ENCODE results near the gene RMI2. TPM values are rescaled to one million over a fixed set of nuclear protein-coding genes. Genes with fewer than 3 reads are reported as not detected.
"Not testable (repeated sequence)": the region's sequence is repeated elsewhere in the genome, so short reads cannot be mapped to it uniquely, and the experiment has no call there.

RMI2 gene
- total RNA-seq, 1 donor from 2014 or later, result 0.43 TPM

- no peak for DNase-seq (ENCODE audit: low spot score)
- intact Hi-C loops (cut with DNase I), result loop anchor here (5.0 kb wide), 1 partner anchor 92 kb away; the partner anchor contains the start of gene SOCS1
Observed at GRCh38 chr16:11348737-11349598, 3.7 kb downstream of the RMI2 start.

DNA sequence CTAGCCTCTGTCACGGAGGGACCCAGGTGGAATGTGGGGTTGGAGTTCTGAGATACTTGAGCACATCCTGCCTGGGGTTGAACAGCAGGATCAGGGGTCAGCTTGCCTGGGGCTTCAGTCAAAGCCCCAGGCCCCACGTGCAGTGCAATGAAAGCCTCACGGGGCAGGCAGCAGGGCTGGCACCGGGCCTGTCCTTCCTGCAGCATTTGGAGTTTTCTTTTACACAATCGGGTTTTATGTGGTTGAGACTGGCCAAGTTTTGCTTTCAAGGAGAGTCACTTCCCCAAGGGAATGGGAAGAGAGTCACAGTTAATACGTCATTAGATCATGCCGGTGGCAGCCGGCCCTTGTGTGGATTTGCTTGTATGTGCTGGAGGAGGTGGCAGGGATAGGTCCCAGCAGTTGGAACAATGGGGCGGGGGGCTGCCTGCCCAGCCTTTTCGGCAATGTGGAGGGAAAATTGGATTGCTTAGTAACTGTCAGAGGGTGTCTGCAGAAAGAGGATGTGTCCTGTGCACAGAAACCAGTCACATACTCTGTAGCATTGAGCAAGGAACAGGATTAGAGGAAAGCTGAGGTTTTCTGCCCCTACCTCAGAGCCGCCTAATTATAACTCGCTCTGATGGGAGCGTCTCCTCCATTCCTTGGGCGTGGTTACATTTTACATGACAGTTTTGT lies 4.5 kb downstream of the RMI2 start:
- no peak for DNase-seq (ENCODE audit: low spot score)
- intact Hi-C loops (cut with DNase I), result loop anchor here (5.0 kb wide), 1 partner anchor 92 kb away; the partner anchor contains the start of gene SOCS1

DNA sequence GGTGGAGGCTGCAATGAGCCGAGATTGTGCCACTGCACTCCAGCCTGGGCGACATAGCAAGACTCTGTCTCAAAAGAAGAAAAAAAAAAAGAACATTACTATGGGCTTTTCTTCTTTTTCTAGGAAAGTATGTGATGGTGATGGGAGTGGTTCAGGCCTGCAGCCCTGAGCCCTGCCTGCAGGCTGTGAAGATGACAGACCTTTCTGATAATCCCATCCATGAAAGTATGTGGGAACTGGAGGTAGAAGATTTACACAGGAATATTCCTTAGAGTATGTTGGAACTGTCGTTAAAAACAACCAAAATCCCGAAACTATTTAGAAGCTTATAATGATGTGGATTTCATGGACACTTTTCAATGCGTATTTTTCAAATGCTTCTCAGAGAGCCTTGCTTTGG lies 5.3 kb downstream of the RMI2 start:
- intact Hi-C loops (cut with DNase I), result no loop called here
- no peak for DNase-seq (ENCODE audit: low spot score)

DNA sequence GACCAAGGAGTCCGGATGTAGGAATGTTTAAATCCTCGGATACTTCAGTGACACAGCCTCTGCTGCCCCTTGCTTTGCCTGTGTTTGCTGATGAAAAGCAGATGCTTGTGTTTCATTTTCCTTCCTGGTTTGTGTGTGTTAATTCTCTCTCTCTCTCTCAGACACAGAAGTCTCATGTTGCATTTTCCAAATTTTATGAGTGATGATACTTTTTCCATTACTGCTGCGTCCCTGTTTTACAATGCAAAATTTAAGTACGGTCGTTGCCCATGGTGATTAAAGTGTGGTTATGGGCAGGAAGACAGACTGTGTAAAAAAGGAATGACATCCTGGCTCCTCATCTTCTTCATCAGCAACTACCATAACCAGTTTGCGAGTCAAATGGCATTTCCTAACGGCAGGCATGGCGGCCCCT lies 5.7 kb downstream of the RMI2 start:
- intact Hi-C loops (cut with DNase I), result no loop called here
- DNase-seq (ENCODE audit: low spot score), result no peak

DNA sequence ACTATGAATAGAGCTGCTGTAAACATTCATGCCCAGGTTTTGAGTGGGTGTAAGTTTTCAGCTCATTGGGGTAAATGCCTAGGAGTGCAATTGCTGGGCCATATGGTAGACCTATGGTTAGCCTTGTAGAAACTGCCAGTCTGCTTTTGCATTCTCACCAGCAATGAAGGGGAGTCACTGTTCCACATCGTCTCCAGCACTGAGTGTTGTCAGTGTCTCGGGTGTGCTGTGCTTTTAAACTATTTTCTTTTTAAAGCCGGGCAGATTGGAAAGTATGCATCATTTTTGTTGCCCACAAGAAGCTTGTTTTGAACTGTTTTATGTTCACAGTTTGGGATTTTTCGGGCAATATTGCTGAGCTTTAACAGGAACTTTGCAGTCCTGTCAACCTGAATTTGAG lies 7.9 kb downstream of the RMI2 start:
- intact Hi-C loops (cut with DNase I), result no loop called here
- no peak for DNase-seq (ENCODE audit: low spot score)

- DNase-seq (ENCODE audit: low spot score), result peak; percentile 7
- intact Hi-C loops (cut with DNase I), result no loop called here
Observed at GRCh38 chr16:11354407-11354732, 9.1 kb downstream of the RMI2 start.

DNA sequence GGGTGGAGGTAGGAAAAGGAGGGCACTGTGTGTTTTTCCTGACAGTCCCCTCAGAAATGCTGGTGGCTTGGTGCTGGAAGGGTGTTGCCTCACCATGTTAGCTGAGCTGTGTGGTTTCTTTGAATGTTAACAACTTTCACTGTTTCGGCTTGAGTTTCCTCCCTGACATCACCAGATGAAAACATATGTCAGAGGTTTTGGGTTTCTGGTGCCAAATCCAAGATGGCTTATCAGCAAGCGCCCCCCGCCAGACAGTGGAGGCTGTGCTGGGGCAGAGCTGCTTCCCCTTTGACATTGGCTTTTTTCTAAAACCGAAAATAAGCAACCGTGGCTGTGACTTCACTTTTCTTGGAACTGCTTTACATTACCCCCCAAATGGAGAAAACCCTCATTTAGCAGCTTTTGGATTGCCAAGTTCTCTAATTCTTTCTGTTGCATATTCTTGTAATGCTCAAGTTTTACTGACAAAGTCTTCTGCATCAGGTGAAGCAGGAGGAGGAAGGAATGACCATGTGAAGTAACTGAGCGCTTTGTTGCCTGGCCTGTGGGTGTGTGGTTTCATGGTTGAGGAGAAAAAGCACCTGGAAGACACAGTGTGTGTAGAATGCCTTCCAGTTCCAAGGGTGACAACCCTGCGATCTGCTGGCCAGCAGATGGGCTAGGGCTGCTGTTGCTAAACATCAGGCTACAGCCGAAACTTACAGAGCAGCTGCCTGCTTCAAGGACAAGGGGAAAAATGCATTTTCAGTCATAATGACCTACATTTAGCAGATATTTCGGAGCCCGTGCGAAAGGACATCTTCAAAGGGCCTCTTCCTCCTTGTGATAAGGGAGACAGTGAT lies 9.7 kb downstream of the RMI2 start:
- peak; percentile 72 for DNase-seq (ENCODE audit: low spot score)
- intact Hi-C loops (cut with DNase I), result no loop called here

DNA sequence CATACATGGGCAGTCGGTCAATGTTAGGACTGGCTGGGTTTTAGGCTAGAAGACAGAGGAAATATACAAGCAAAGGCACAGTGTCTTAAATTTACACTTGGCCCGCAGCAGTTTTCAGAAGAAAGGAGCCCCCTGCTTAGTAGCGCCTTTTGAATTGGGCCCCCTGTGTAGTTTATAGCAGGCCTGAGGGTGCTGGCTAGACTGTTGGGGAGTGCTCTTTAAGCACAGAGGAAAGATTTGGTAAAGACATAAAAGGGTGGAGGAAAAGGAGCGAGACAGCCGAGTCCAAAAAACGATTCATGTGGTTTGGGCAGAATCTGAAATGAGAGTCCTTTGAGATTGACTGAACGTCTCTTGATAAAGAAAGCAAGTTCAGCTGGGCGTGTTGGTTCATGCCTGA lies 10.6 kb downstream of the RMI2 start:
- intact Hi-C loops (cut with DNase I), result loop anchor here (2.0 kb wide), 1 partner anchor 99 kb away; the partner anchor contains the start of gene SOCS1
- no peak for DNase-seq (ENCODE audit: low spot score)

DNA sequence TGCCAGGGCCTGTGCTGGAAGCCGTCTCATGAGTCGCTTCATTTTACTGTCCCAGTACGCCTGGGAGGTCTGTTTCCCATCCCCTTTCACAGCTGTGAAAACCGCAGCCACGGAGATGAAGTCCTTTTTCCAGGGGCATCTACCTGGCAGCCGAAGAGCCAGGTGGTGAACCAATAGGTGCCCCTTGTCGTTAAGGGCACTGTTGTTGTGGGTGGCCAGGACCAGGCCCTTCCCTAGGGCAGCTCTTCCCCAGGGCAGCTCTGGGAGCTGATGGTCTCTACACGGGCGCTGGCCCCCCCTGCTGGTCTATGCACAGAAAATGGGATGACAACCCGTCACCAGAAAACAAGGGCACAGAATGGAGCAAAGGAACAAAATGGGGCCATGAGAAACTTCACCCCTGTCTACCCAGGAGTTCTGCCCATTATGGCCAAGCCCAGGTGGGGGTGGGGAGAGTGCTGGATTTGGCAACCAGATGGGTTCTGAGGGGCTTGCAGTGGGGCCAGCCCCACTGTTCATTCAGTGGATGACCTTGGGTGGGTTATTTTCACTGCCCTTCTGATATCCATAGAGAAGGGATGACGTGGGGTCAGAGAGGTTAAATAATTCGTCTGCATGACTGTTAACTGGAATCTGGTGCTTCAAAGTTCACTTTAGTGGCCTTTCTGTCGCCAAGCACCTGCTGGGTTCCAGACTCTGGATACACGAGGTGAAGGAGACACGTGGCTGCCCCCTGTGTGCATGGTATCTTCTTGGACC lies 11.5 kb downstream of the RMI2 start:
- peak; percentile 84 for DNase-seq (ENCODE audit: low spot score)
- intact Hi-C loops (cut with DNase I), result loop anchor here (2.0 kb wide), 1 partner anchor 100 kb away; the partner anchor contains the start of gene SOCS1

DNA sequence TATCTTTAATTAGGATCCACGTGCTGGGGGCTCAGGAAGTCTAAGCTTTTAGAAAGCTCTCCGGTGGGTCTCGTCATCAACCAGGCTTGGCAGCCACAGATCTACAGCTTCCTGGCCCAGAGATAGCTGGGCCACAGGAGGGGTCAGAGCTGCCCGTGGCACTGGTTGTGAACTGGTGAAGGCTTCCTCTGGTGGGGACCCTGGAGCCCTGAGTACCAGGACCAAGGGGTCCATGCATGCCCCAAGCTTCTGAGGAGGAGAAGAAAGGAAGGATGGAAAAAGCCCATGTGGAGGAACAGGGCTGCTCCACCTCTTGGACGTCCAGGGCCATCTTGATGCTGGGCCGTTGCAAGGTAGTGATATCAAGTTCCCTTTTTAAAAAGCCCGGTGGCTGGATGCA lies 13.3 kb downstream of the RMI2 start:
- intact Hi-C loops (cut with DNase I), result no loop called here
- no peak for DNase-seq (ENCODE audit: low spot score)

GRCh38 chr16:11359370-11359769 lies 14.1 kb downstream of the RMI2 start:
- intact Hi-C loops (cut with DNase I), result no loop called here
- no peak for DNase-seq (ENCODE audit: low spot score)

DNA sequence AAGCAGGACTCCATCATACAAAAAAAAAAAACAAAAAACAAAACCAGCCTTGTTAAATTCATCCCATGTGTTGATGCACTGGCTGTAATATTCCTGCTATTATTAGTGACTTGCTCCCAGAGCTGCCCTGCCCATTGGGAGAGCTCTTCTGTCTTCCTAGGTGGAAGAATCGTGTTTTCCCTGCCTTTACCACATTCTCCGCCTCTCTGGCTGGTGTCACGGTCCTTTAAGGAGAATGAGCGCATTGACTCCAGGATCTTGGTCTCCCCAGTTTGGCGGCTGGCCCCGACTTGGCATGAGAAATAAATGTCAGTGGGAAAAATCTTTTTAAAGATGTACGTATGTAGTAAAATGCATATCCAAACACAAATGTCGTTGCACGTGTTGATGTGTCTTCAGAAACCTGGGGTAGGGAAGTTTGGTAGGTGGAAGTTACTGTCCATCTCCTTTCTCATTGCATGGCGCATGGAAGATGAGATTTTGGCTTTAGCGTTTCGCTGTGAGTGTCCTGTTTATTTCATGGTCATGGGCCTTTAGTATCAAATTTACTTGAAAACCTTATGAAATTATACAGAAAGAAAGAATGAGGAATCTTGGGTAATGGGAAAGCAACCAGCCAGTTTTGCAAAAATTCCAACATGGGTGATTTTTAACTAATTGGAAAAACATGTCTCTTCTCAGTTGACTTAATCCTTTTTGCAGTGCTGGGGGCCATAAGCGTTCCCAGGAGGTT lies 15.5 kb downstream of the RMI2 start:
- intact Hi-C loops (cut with DNase I), result loop anchor here (10.0 kb wide), 1 partner anchor 396 kb away; no protein-coding TSS in a partner anchor
- DNase-seq (ENCODE audit: low spot score), result no peak

GRCh38 chr16:11361701-11362451 lies 16.6 kb downstream of the RMI2 start:
- intact Hi-C loops (cut with DNase I), result loop anchor here (10.0 kb wide), 1 partner anchor 397 kb away; no protein-coding TSS in a partner anchor
- peak; percentile 59 for DNase-seq (ENCODE audit: low spot score)

GRCh38 chr16:11363927-11364258 lies 18.6 kb downstream of the RMI2 start:
- intact Hi-C loops (cut with DNase I), result loop anchor here (10.0 kb wide), 1 partner anchor 399 kb away; no protein-coding TSS in a partner anchor
- peak; percentile 29 for DNase-seq (ENCODE audit: low spot score)

DNA sequence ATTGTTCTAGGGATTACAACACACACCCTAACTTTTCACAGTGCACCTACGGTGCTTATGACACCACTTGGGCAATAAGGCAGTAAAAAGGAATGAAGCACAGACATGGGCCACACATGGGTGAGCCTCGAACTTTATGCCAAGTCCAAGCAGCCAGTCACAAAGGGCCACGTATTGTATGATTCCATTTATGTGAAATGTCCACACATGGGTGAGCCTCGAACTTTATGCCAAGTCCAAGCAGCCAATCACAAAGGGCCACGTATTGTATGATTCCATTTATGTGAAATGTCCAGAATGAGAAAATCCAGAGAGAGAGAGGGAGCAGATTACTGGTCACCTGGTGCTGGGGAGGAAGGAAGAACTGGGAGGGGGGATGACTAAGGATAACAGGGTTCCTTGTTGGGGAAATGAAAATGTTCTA lies 22.2 kb downstream of the RMI2 start:
- intact Hi-C loops (cut with DNase I), result loop anchor here (10.0 kb wide), 1 partner anchor 403 kb away; no protein-coding TSS in a partner anchor
- DNase-seq (ENCODE audit: low spot score), result peak; percentile 50

GRCh38 chr16:11370084-11370931 lies 25.0 kb downstream of the RMI2 start:
- intact Hi-C loops (cut with DNase I), result no loop called here
- no peak for DNase-seq (ENCODE audit: low spot score)

- intact Hi-C loops (cut with DNase I); DNase-seq (ENCODE audit: low spot score): not testable (repeated sequence)
Observed at GRCh38 chr16:11370932-11371279, 25.6 kb downstream of the RMI2 start.
